Measurements from ENCODE around the gene ZFR2.

The ZFR2 gene

DNA sequence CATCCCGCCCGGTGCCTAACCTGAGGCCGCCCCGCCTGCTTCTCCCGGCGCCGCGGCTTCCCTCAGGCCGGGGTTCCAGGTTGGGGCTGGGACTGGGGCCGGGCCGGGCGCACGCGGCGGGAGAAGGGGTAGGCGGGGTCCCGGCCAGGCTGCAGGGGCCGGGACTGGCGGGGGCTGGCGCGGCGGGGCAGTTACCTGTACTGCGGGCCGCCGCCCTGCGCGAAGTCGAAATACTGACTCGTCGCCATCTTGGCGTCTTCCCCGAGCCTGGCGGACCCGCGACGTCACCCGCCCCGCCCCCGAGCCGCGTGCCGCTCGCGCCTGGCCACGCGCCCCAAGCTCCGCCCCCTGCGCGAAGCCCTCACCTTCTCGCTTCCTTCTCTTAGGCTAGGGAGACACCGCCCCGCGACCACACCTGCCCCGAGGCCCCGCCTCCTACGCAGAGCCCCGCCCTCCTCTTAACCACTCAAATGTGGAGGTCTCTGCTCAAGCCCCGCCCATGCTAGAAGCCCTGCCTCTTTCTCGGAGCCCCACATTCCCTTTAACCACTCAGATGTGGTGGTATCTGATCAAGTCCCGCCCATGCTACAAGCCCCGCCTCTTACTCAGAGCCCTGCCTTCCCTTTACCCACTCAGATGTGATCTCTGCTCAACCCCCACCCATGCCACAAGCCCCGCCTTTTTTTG, at the start of gene ZFR2:
TSS of gene ZFR2 (minus strand) at position 269 of the 687 bp plus-strand sequence. CDS start at position 248, 21 bp downstream.
- DNase-seq (ENCODE audit: low read depth), result no peak
- TF ChIP-seq, protein P1, sequence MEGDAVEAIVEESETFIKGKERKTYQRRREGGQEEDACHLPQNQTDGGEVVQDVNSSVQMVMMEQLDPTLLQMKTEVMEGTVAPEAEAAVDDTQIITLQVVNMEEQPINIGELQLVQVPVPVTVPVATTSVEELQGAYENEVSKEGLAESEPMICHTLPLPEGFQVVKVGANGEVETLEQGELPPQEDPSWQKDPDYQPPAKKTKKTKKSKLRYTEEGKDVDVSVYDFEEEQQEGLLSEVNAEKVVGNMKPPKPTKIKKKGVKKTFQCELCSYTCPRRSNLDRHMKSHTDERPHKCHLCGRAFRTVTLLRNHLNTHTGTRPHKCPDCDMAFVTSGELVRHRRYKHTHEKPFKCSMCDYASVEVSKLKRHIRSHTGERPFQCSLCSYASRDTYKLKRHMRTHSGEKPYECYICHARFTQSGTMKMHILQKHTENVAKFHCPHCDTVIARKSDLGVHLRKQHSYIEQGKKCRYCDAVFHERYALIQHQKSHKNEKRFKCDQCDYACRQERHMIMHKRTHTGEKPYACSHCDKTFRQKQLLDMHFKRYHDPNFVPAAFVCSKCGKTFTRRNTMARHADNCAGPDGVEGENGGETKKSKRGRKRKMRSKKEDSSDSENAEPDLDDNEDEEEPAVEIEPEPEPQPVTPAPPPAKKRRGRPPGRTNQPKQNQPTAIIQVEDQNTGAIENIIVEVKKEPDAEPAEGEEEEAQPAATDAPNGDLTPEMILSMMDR (IDR thresholded peaks at IDR 0.05; ENCODE audit: insufficient read depth, low read depth, low read length, missing control alignments), result no peak
- no peak within 1 kb of the TSS for H3K4me3 ChIP-seq (ENCODE audit: low read depth, low read length)

DNA sequence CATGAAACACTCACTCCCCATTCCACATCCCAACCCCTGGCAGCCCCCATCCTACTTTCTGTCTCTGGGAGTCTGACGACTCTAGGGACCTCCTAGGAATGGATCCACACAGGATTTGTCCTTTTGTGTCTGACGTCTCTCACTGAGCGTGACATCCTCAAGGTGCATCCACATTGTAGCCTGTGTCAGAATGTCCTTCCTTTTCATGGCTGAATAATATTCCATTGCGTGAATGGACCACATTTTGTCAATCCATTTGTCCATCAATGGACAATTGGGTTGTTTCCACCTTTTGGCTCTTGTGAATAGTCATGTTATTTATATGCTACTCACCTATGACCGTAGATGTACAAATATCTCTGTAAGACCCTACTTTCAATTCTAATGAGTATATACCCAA, 47.2 kb upstream of the ZFR2 start:
- no peak for DNase-seq (ENCODE audit: low read depth)
- no peak overlapping the region for H3K4me3 ChIP-seq (ENCODE audit: low read depth, low read length)
- TF ChIP-seq, protein P1 (IDR thresholded peaks at IDR 0.05; ENCODE audit: insufficient read depth, low read depth, low read length, missing control alignments), result no peak

DNA sequence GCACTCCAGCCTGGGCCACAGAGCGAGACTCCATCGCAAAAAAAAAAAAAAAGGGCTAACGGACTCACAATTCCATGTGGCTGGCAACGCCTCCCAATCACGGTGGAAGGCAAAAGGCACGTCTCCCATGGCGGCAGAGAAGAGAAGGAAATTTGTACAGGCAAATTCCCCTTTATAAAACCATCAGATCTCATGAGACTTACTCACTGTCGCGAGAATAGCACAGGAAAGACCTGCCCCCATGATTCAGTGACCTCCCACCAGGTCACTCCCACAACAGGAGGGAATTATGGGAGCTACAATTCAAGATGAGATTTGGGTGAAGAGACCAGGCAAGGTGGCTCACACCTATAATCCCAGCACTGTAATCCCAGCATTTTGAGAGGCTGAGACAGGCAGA, 45.4 kb upstream of the ZFR2 start:
- H3K4me3 ChIP-seq (ENCODE audit: low read depth, low read length), result no peak overlapping the region
- TF ChIP-seq, protein P1 (IDR thresholded peaks at IDR 0.05; ENCODE audit: insufficient read depth, low read depth, low read length, missing control alignments), result no peak
- DNase-seq (ENCODE audit: low read depth), result no peak

DNA sequence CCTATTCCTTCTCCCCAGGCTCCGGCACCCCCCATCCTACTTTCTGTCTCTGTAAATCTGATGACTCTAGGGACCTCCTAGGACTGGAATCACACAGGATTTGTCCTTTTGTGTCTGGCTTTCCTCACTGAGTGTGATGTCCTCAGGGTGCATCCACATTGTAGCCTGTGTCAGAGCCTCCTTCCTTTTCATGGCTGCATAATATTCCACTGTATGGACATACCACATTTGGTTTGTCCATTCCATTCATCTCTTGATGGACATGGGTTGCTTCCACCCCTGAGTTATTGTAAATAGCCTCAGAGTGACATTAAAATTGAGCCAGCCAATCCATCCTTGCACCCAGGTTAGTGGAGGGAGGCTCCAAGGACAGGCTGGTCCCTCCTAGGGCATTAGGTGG, 41.3 kb upstream of the ZFR2 start:
- TF ChIP-seq, protein P1 (IDR thresholded peaks at IDR 0.05; ENCODE audit: insufficient read depth, low read depth, low read length, missing control alignments), result no peak
- no peak for DNase-seq (ENCODE audit: low read depth)
- no peak overlapping the region for H3K4me3 ChIP-seq (ENCODE audit: low read depth, low read length)

DNA sequence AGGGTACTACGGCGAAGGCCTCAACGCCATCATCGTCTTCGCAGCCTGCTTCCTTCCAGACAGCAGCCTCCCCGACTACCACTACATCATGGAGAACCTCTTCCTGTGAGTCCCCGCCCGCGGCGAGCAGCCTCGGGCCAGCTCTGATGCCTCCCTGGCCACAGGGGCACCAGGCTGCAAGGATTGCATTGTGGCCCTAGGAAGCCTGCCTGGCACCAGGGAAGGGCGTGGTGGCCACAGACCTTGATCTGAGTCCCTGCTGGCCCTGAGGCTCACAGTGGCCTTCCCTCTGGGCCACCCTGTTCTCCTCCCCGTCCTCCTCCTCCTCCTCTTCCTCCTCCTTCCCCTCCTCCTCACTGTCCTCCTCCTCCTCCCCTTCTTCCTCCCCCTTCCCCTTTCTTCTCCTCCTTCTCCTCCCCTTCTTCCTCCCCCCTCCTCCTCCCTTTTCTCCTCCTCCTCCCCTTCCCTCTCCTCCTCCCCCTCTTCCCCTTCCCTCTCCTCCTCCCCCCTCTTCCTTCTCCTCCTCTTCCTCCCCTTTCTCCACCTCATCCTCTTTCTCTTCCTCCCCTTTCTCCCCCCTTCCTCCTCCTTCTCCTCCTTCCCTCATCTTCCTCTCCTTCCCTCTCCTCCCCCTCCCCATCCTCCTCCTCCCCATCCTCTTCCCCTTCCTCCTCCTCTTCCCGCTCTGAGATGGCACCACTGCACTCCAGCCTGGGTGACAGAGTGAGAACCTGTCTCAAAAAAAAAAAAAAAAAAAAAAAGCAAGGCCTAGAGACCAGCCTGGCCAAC, 39.6 kb upstream of the ZFR2 start:
- DNase-seq (ENCODE audit: low read depth), result no peak
- TF ChIP-seq, protein P1 (IDR thresholded peaks at IDR 0.05; ENCODE audit: insufficient read depth, low read depth, low read length, missing control alignments), result no peak
- H3K4me3 ChIP-seq (ENCODE audit: low read depth, low read length), result no peak overlapping the region

DNA sequence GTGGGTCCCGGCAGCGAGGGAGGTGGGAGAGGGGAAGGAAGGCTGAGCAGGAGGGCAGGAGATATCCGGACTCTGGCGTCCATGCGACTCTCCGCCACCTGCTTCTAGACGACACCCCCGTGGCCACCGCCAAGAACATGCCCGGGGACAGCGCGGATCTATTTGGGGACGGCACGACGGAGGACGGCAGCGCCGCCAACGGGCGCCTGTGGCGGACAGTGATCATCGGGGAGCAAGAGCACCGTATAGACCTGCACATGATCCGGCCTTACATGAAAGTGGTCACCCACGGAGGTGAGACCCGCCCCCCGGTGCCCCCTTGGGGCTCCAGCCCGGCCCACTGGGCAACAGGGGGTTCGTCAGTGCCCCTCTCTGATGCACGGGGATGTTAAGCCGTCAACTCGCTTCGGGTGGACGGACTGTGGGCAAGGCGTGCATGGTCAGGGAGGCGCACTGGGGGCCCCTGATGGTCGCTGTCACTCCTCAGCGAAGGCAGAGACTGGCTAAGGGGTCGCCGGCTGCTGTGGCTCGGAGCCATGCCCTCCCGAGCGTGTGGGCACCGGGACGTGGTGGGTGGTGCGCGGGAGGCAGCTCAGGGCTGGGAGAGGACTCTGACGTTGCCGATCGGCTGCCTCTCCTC, 38.9 kb upstream of the ZFR2 start:
- no peak overlapping the region for H3K4me3 ChIP-seq (ENCODE audit: low read depth, low read length)
- TF ChIP-seq, protein P1 (IDR thresholded peaks at IDR 0.05; ENCODE audit: insufficient read depth, low read depth, low read length, missing control alignments), result no peak
- no peak for DNase-seq (ENCODE audit: low read depth)

Measured in GM12865 (cell line).